Liver (tissue), 9 donors: ENCODE results near the gene BDKRB2. TPM values are rescaled to one million over a fixed set of nuclear protein-coding genes. Genes with fewer than 3 reads are reported as not detected.

Source experiments
- DNase-seq: peaks from one replicate; pipeline ENCODE4 v3.0.0-alpha.2; 2017; ENCODE audit warnings: low spot score
- H3K27ac ChIP-seq, 2 donors: one replicate each; pipeline ENCODE4 v1.7.0; 2013; ENCODE audit warnings: inconsistent platforms in 2 of 2, low read length in 2 of 2, control low read depth in 1 of 2, low read depth in 1 of 2, mild to moderate bottlenecking in 1 of 2
- H3K27me3 ChIP-seq, 4 donors: one replicate each; pipeline versions ENCODE4 v1.6.1 to v1.7.0; 2013; ENCODE audit warnings: low read length in 3 of 4, inconsistent platforms in 1 of 4, mild to moderate bottlenecking in 1 of 4, moderate library complexity in 1 of 4; ENCODE audit not compliant: control insufficient read depth in 4 of 4, insufficient read depth in 4 of 4
- H3K36me3 ChIP-seq, 4 donors: one replicate each; pipeline versions ENCODE4 v1.6.1 to v1.7.0; 2013; ENCODE audit warnings: low read length in 3 of 4, mild to moderate bottlenecking in 3 of 4, low read depth in 1 of 4, moderate library complexity in 1 of 4; ENCODE audit not compliant: control insufficient read depth in 4 of 4, insufficient read depth in 3 of 4
- H3K4me1 ChIP-seq, 4 donors: one replicate each; pipeline versions ENCODE4 v1.6.1 to v1.7.0; 2013; ENCODE audit warnings: low read length in 3 of 4, mild to moderate bottlenecking in 3 of 4, moderate library complexity in 1 of 4; ENCODE audit not compliant: control insufficient read depth in 4 of 4, insufficient read depth in 4 of 4
- H3K4me3 ChIP-seq, 3 donors: one replicate each; pipeline versions ENCODE4 v1.6.1 to v1.7.0; 2013; ENCODE audit warnings: low read length in 3 of 3, control low read depth in 1 of 3, low read depth in 1 of 3, mild to moderate bottlenecking in 1 of 3
- H3K9ac ChIP-seq, 2 donors: one replicate each; pipeline ENCODE4 v1.7.0; 2013; ENCODE audit warnings: low read length in 2 of 2, mild to moderate bottlenecking in 2 of 2, moderate library complexity in 2 of 2, control low read depth in 1 of 2, low read depth in 1 of 2
- H3K9me3 ChIP-seq, 4 donors: one replicate each; pipeline versions ENCODE4 v1.6.1 to v1.7.0; 2013; ENCODE audit warnings: low read length in 3 of 4; ENCODE audit not compliant: control insufficient read depth in 4 of 4
- FOXA1 ChIP-seq: IDR thresholded peaks from 2 replicates; pipeline ENCODE4 v1.6.1; 2016; ENCODE audit warnings: antibody characterized with exemption
- FOXA2 ChIP-seq: IDR thresholded peaks from 2 replicates; pipeline ENCODE4 v1.6.1; 2016; ENCODE audit warnings: antibody characterized with exemption
- GABPA ChIP-seq, 2 donors: IDR thresholded peaks in 1 of 2; conservative IDR thresholded peaks in 1 of 2; 2 replicates each; pipeline ENCODE4 v1.6.1; 2016; ENCODE audit warnings: antibody characterized with exemption in 2 of 2, mild to moderate bottlenecking in 1 of 2, moderate library complexity in 1 of 2
- HNF4A ChIP-seq, 2 donors: conservative IDR thresholded peaks; 2 replicates each; pipeline ENCODE4 v1.6.1; 2016; ENCODE audit warnings: antibody characterized with exemption in 2 of 2, mild to moderate bottlenecking in 2 of 2
- HNF4G ChIP-seq: IDR thresholded peaks from 2 replicates; pipeline ENCODE4 v1.6.1; 2016; ENCODE audit warnings: antibody characterized with exemption
- JUND ChIP-seq, 2 donors: IDR thresholded peaks; 2 replicates each; pipeline ENCODE4 v1.6.1; 2016; ENCODE audit warnings: antibody characterized with exemption in 2 of 2
- NR2F2 ChIP-seq: IDR thresholded peaks from 2 replicates; pipeline ENCODE4 v1.6.1; 2016; ENCODE audit warnings: antibody characterized with exemption
- RAD21 ChIP-seq, 2 donors: IDR thresholded peaks; 2 replicates each; pipeline ENCODE4 v1.6.1; 2016; ENCODE audit warnings: antibody characterized with exemption in 2 of 2, mild to moderate bottlenecking in 2 of 2
- SP1 ChIP-seq: IDR thresholded peaks from 2 replicates; pipeline ENCODE4 v1.6.1; 2018; ENCODE audit warnings: antibody characterized with exemption, mild to moderate bottlenecking
- TAF1 ChIP-seq: conservative IDR thresholded peaks from 2 replicates; pipeline ENCODE4 v1.6.1; 2016; ENCODE audit warnings: antibody characterized with exemption, mild to moderate bottlenecking
- YY1 ChIP-seq: IDR thresholded peaks from 2 replicates; pipeline ENCODE4 v1.6.1; 2016; ENCODE audit warnings: antibody characterized with exemption, mild to moderate bottlenecking
- ZBTB33 ChIP-seq: IDR thresholded peaks from 2 replicates; pipeline ENCODE4 v1.6.1; 2016; ENCODE audit warnings: antibody characterized with exemption
- WGBS: extraction: QIAGEN DNeasy Blood & Tissue Kit; methylation state at CpG from one replicate; pipeline ENCODE4 v1.1.7; 2013; 5-methylcytosine and 5-hydroxymethylcytosine counted together
- polyA plus RNA-seq, 2 donors: library from polyadenylated mRNA; stranded (reverse) in 1 of 2; unstranded in 1 of 2; fragments of 200-250 nt in 1 of 2; fragments of >200 nt in 1 of 2; fragmentation: Nextera tagmentation in 1 of 2; extraction: Ambion mirVana in 1 of 2; gene quantifications; one replicate each; pipeline versions ENCODE4 v1.2.1 to v1.2.3, GENCODE V29; 2013 to 2015
- total RNA-seq, 2 donors: library from RNA; depleted of rRNA; stranded (reverse); fragments of >200 nt; gene quantifications; one replicate each; pipeline ENCODE4 v1.2.3, GENCODE V29; 2014
- TF ChIP-seq, protein P1 (sequence below): IDR thresholded peaks from 2 replicates; pipeline ENCODE4 v1.6.1; 2016; ENCODE audit warnings: antibody characterized with exemption, mild to moderate bottlenecking
- TF ChIP-seq, protein P2 (sequence below): IDR thresholded peaks from 2 replicates; pipeline ENCODE4 v1.6.1; 2016; ENCODE audit warnings: antibody characterized with exemption
- donor health status: healthy.
- donor health status: healthy.
- donor health status: healthy.
- donor health status: healthy.
- donor health status: healthy.

The BDKRB2 gene
- total and polyA plus RNA-seq, 4 donors, result 0.10 to 0.25 (median 0.17) TPM

DNA sequence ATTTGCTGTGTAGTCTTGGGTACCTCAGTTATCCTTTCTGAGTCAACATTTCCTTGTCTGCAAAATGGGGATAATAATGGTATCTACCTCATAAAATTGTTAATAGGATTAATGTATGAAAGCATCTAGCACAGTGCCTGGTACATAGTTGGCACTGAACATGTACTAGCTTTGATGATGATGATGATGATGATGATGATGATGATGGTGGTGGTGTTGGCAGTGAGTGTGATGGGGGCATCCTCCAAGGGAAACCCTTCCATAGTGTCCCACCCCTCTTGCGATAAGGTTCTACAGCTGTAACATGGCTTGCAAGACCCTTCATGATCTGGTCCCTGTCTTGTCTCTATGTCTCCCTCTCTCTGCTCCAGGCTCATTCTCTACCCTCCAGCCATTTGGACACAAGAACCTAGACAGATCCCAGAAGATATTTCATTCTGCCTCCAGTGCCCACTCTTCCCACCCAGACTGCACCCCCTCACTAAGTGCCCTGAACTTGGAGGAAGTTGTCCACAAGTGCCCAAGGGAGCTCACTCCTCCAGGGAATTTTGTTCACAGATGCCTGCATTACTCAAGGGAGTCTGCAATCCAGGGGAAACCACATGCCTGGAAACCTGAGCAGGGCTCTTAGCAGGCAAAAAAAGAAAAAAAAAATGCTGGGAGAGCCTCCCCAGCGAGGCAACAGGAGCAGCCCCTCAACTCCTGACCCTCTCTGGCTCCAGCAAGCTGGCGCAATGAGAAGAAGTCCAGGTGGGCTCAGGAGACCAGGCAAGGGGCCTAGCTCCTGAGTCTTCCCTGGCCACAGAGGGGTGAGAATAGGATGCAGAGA, 41.3 kb downstream of the BDKRB2 start:
- H3K27ac ChIP-seq, result no peak overlapping the region
- WGBS, result 90% methylated on average over 3 of the region's 3 CpGs
- no peak for DNase-seq
- H3K27me3 ChIP-seq, result no peaks in the 10 kb centered on the region
- no peaks in the 10 kb centered on the region for H3K36me3 ChIP-seq
- no peaks in the 10 kb centered on the region for H3K4me1 ChIP-seq
- H3K9ac ChIP-seq, result no peak overlapping the region
- H3K4me3 ChIP-seq, result no peak overlapping the region
- H3K9me3 ChIP-seq, result no peaks in the 10 kb centered on the region
- TF ChIP-seq GABPA (IDR thresholded peaks at IDR 0.05 in 1 of 2, conservative IDR thresholded peaks at IDR 0.05 in 1 of 2) (no peak), SP1 (no peak), FOXA2 (no peak), HNF4G (no peak), TAF1 (no peak), RAD21 (IDR thresholded peaks at IDR 0.05) (no peak), ZBTB33 (no peak), JUND (IDR thresholded peaks at IDR 0.05) (no peak)
- TF ChIP-seq, protein P1, sequence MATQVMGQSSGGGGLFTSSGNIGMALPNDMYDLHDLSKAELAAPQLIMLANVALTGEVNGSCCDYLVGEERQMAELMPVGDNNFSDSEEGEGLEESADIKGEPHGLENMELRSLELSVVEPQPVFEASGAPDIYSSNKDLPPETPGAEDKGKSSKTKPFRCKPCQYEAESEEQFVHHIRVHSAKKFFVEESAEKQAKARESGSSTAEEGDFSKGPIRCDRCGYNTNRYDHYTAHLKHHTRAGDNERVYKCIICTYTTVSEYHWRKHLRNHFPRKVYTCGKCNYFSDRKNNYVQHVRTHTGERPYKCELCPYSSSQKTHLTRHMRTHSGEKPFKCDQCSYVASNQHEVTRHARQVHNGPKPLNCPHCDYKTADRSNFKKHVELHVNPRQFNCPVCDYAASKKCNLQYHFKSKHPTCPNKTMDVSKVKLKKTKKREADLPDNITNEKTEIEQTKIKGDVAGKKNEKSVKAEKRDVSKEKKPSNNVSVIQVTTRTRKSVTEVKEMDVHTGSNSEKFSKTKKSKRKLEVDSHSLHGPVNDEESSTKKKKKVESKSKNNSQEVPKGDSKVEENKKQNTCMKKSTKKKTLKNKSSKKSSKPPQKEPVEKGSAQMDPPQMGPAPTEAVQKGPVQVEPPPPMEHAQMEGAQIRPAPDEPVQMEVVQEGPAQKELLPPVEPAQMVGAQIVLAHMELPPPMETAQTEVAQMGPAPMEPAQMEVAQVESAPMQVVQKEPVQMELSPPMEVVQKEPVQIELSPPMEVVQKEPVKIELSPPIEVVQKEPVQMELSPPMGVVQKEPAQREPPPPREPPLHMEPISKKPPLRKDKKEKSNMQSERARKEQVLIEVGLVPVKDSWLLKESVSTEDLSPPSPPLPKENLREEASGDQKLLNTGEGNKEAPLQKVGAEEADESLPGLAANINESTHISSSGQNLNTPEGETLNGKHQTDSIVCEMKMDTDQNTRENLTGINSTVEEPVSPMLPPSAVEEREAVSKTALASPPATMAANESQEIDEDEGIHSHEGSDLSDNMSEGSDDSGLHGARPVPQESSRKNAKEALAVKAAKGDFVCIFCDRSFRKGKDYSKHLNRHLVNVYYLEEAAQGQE, result no peak
- TF ChIP-seq, protein P2, sequence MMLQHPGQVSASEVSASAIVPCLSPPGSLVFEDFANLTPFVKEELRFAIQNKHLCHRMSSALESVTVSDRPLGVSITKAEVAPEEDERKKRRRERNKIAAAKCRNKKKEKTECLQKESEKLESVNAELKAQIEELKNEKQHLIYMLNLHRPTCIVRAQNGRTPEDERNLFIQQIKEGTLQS, result no peak

DNA sequence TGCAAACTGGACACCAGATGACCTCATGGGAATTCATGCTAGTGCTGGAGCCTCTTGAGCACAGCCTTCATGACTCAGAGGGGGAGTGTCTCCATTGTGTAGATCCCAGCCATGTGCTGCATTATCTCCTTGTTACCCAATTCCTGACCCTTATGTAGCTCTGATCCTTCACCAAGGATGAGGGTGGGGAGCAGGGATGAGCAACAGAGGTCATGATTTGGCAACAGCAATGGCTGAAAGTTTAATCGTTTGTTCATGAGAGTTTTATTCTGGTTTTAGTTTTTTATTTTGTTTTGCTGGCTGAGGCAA, 41.9 kb downstream of the BDKRB2 start:
- WGBS, result 78% methylated on average over 1 of the region's 1 CpG
- TF ChIP-seq SP1 (no peak), YY1 (no peak), ZBTB33 (no peak), TAF1 (no peak), HNF4A (conservative IDR thresholded peaks at IDR 0.05) (no peak), FOXA1 (no peak), RAD21 (IDR thresholded peaks at IDR 0.05) (no peak), NR2F2 (no peak), JUND (IDR thresholded peaks at IDR 0.05) (no peak)

More for the DNA sequence above, 41.9 kb downstream of the BDKRB2 start:
- no peaks in the 10 kb centered on the region for H3K27me3 ChIP-seq
- no peaks in the 10 kb centered on the region for H3K4me1 ChIP-seq
- no peak overlapping the region for H3K27ac ChIP-seq
- H3K9me3 ChIP-seq, result no peaks in the 10 kb centered on the region
- no peak overlapping the region for H3K9ac ChIP-seq
- no peak for DNase-seq
- no peaks in the 10 kb centered on the region for H3K36me3 ChIP-seq
- H3K4me3 ChIP-seq, result no peak overlapping the region
